DND-41 (cell line): ENCODE results near the gene LPAR1.

Source experiments
- ATAC-seq: fragments of 200-7000 bp; cut with Tn5 transposase; 3 replicates; pipeline ENCODE4 v1.9.1; 2021; ENCODE audit warnings: low read depth; ENCODE audit not compliant: insufficient read depth
- DNase-seq: peaks from one replicate; pipeline ENCODE4 v3.0.0-alpha.2; 2020
- H2AFZ ChIP-seq: 2 replicates; pipeline ENCODE4 v1.6.0; 2012; ENCODE audit warnings: low read depth, low read length
- H3K27ac ChIP-seq: 2 replicates; pipeline ENCODE4 v1.5.1; 2012; ENCODE audit warnings: low read length, inconsistent platforms
- H3K27me3 ChIP-seq: fragments of 200-600 bp; sonication (generic); 2 replicates; pipeline ENCODE4 v1.6.0; 2012; ENCODE audit warnings: low read length, mild to moderate bottlenecking, inconsistent platforms; ENCODE audit not compliant: insufficient read depth, poor library complexity
- H3K36me3 ChIP-seq: 2 replicates; pipeline ENCODE4 v1.5.1; 2012; ENCODE audit warnings: low read length, inconsistent platforms; ENCODE audit not compliant: insufficient read depth
- H3K4me1 ChIP-seq: 2 replicates; pipeline ENCODE4 v1.5.1; 2012; ENCODE audit warnings: mild to moderate bottlenecking, low read length; ENCODE audit not compliant: insufficient read depth
- H3K4me2 ChIP-seq: 2 replicates; pipeline ENCODE4 v1.6.0; 2012; ENCODE audit warnings: mild to moderate bottlenecking, moderate library complexity, low read length, inconsistent platforms; ENCODE audit not compliant: insufficient read depth
- H3K4me3 ChIP-seq, 2 experiments: fragments of 200-600 bp in 1 of 2; shearing (Covaris generic) in 1 of 2; 2 replicates each; pipeline ENCODE4 v1.5.1; 2012 to 2016; ENCODE audit warnings: inconsistent platforms in 2 of 2, low read length in 2 of 2, mild to moderate bottlenecking in 2 of 2, low read depth in 1 of 2, moderate library complexity in 1 of 2
- H3K79me2 ChIP-seq: 2 replicates; pipeline ENCODE4 v1.6.0; 2012; ENCODE audit warnings: low read length, inconsistent platforms; ENCODE audit not compliant: insufficient read depth
- H3K9ac ChIP-seq: 2 replicates; pipeline ENCODE4 v1.6.0; 2012; ENCODE audit warnings: low read depth, mild to moderate bottlenecking, inconsistent platforms, low read length, moderate library complexity
- H3K9me3 ChIP-seq: 2 replicates; pipeline ENCODE4 v1.5.1; 2012; ENCODE audit warnings: low read length, moderate library complexity, mild to moderate bottlenecking, inconsistent platforms; ENCODE audit not compliant: insufficient read depth, severe bottlenecking
- H4K20me1 ChIP-seq: 2 replicates; pipeline ENCODE4 v1.6.0; 2012; ENCODE audit warnings: low read length; ENCODE audit not compliant: insufficient read depth
- CTCF ChIP-seq: IDR thresholded peaks from 2 replicates; pipeline ENCODE4 v1.5.1; 2012; ENCODE audit warnings: borderline replicate concordance, low read length, moderate library complexity, mild to moderate bottlenecking; ENCODE audit not compliant: poor library complexity, severe bottlenecking; ENCODE audit errors: extremely low read depth
- EZH2 ChIP-seq: IDR thresholded peaks from 3 replicates; pipeline ENCODE4 v1.6.1; 2012; ENCODE audit warnings: borderline replicate concordance, low read depth, mild to moderate bottlenecking, moderate library complexity, low read length, inconsistent platforms; ENCODE audit not compliant: severe bottlenecking

Gene LPAR1

GRCh38 chr9:110939047-110939446 lies 99.2 kb downstream of the LPAR1 start:
- DNase-seq, result no peak
- Histone ChIP-seq H3K9me3 (no peaks in the 10 kb centered on the region), H3K36me3 (no peaks in the 10 kb centered on the region), H4K20me1 (no peaks in the 10 kb centered on the region), H3K79me2 (no peaks in the 10 kb centered on the region), H3K27me3 (no peaks in the 10 kb centered on the region), H2AFZ (no peak overlapping the region), H3K4me2 (no peak overlapping the region), H3K4me3 (no peak overlapping the region), H3K9ac (no peak overlapping the region), H3K4me1 (no peaks in the 10 kb centered on the region), H3K27ac (no peak overlapping the region)
- TF ChIP-seq CTCF (no peak), EZH2 (no peak)
- no peak for ATAC-seq

- Histone ChIP-seq H3K4me3 (no peak overlapping the region), H3K9me3 (no peaks in the 10 kb centered on the region), H2AFZ (no peak overlapping the region), H3K79me2 (no peaks in the 10 kb centered on the region), H3K4me1 (no peaks in the 10 kb centered on the region), H3K4me2 (no peak overlapping the region), H4K20me1 (no peaks in the 10 kb centered on the region), H3K36me3 (no peaks in the 10 kb centered on the region), H3K27me3 (no peaks in the 10 kb centered on the region), H3K9ac (no peak overlapping the region), H3K27ac (no peak overlapping the region)
- no peak for TF ChIP-seq EZH2
- TF ChIP-seq CTCF, result no peak
- no peak for DNase-seq
- ATAC-seq, result no peak
Observed at GRCh38 chr9:110938242-110938641, 100.0 kb downstream of the LPAR1 start.

- DNase-seq (no peak), ATAC-seq (no peak)
- Histone ChIP-seq H3K36me3 (no peaks in the 10 kb centered on the region), H3K27me3 (no peaks in the 10 kb centered on the region), H2AFZ (no peak overlapping the region), H3K9me3 (no peaks in the 10 kb centered on the region), H3K9ac (no peak overlapping the region), H4K20me1 (no peaks in the 10 kb centered on the region), H3K27ac (no peak overlapping the region), H3K4me2 (no peak overlapping the region), H3K79me2 (no peaks in the 10 kb centered on the region), H3K4me3 (no peak overlapping the region), H3K4me1 (no peaks in the 10 kb centered on the region)
- TF ChIP-seq CTCF (no peak), EZH2 (no peak)
Observed at GRCh38 chr9:110936719-110937452, 101.4 kb downstream of the LPAR1 start.

- H3K4me1 ChIP-seq, result no peaks in the 10 kb centered on the region
- no peak overlapping the region for H3K4me3 ChIP-seq
- H3K27ac ChIP-seq, result no peak overlapping the region
- H3K9me3 ChIP-seq, result no peaks in the 10 kb centered on the region
- H3K79me2 ChIP-seq, result no peaks in the 10 kb centered on the region
- H3K9ac ChIP-seq, result no peak overlapping the region
- no peak overlapping the region for H2AFZ ChIP-seq
- TF ChIP-seq EZH2, result no peak
- no peak for ATAC-seq
- H3K36me3 ChIP-seq, result no peaks in the 10 kb centered on the region
- no peak overlapping the region for H3K4me2 ChIP-seq
- H4K20me1 ChIP-seq, result no peaks in the 10 kb centered on the region
- H3K27me3 ChIP-seq, result no peaks in the 10 kb centered on the region
- DNase-seq, result no peak
Observed at GRCh38 chr9:110936237-110936636, 102.0 kb downstream of the LPAR1 start.
